Ishikawa (cell line): Measurements from ENCODE around the gene RAD9B.

Experiments
- CEBPB ChIP-seq: IDR thresholded peaks from 2 replicates; pipeline ENCODE4 v1.6.1; 2012
- CREB1 ChIP-seq: IDR thresholded peaks from 2 replicates; pipeline ENCODE4 v1.6.1; 2012; ENCODE audit warnings: low read depth
- EGR1 ChIP-seq: IDR thresholded peaks from 2 replicates; pipeline ENCODE4 v1.6.1; 2012
- EP300 ChIP-seq: IDR thresholded peaks from 2 replicates; pipeline ENCODE4 v1.6.1; 2012; ENCODE audit warnings: borderline replicate concordance
- FOXM1 ChIP-seq: IDR thresholded peaks from 2 replicates; pipeline ENCODE4 v1.6.1; 2012; ENCODE audit warnings: low read depth, borderline replicate concordance
- NFIC ChIP-seq: IDR thresholded peaks from 2 replicates; pipeline ENCODE4 v1.6.1; 2012
- RAD21 ChIP-seq: IDR thresholded peaks from 2 replicates; pipeline ENCODE4 v1.6.1; 2012; ENCODE audit warnings: low read depth
- TAF1 ChIP-seq: IDR thresholded peaks from 2 replicates; pipeline ENCODE4 v1.6.1; 2012; ENCODE audit warnings: low read depth, mild to moderate bottlenecking
- TCF12 ChIP-seq: IDR thresholded peaks from 2 replicates; pipeline ENCODE4 v1.6.1; 2012; ENCODE audit warnings: low read depth
- TEAD4 ChIP-seq: IDR thresholded peaks from 2 replicates; pipeline ENCODE4 v1.6.1; 2012
- YY1 ChIP-seq: IDR thresholded peaks from 2 replicates; pipeline ENCODE4 v1.6.1; 2012; ENCODE audit warnings: low read depth
- ZBTB7A ChIP-seq: IDR thresholded peaks from 2 replicates; pipeline ENCODE4 v1.6.1; 2012; ENCODE audit warnings: low read depth
- TF ChIP-seq, protein P1 (sequence below): IDR thresholded peaks from 2 replicates; pipeline ENCODE4 v1.6.1; 2012
- TF ChIP-seq, protein P2 (sequence below): IDR thresholded peaks from 2 replicates; pipeline ENCODE4 v1.6.1; 2012; ENCODE audit warnings: low read depth, mild to moderate bottlenecking
- TF ChIP-seq, protein P3 (sequence below): IDR thresholded peaks from 2 replicates; pipeline ENCODE4 v1.6.1; 2012

RAD9B gene

DNA sequence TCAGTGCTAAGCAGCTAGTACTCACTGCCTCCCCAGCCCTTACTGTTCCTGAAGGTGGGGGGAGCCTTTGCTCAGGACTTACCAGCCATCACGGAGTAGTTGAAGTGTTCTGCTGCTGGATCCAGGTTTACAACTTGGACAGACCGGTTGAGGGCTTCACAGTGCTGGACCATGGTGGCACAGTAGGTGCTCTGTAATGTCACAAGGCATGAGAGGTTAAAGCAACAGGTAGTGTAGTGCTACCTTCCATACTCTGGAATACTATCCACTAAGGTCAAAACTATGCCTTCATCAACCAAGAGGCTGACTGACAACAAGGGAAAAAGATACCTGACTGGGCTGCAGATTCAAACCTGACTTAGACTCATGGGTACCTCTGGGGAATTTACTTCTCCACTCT, 37.1 kb upstream of the RAD9B start:
- no peak for TF ChIP-seq TCF12
- TF ChIP-seq, protein P1, sequence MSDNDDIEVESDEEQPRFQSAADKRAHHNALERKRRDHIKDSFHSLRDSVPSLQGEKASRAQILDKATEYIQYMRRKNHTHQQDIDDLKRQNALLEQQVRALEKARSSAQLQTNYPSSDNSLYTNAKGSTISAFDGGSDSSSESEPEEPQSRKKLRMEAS: no peak
- no peak for TF ChIP-seq TAF1
- no peak for TF ChIP-seq CREB1
- TF ChIP-seq FOXM1: no peak
- no peak for TF ChIP-seq RAD21
- no peak for TF ChIP-seq TEAD4
- TF ChIP-seq ZBTB7A: no peak
- TF ChIP-seq NFIC: no peak
- TF ChIP-seq CEBPB: no peak
- TF ChIP-seq, protein P2, sequence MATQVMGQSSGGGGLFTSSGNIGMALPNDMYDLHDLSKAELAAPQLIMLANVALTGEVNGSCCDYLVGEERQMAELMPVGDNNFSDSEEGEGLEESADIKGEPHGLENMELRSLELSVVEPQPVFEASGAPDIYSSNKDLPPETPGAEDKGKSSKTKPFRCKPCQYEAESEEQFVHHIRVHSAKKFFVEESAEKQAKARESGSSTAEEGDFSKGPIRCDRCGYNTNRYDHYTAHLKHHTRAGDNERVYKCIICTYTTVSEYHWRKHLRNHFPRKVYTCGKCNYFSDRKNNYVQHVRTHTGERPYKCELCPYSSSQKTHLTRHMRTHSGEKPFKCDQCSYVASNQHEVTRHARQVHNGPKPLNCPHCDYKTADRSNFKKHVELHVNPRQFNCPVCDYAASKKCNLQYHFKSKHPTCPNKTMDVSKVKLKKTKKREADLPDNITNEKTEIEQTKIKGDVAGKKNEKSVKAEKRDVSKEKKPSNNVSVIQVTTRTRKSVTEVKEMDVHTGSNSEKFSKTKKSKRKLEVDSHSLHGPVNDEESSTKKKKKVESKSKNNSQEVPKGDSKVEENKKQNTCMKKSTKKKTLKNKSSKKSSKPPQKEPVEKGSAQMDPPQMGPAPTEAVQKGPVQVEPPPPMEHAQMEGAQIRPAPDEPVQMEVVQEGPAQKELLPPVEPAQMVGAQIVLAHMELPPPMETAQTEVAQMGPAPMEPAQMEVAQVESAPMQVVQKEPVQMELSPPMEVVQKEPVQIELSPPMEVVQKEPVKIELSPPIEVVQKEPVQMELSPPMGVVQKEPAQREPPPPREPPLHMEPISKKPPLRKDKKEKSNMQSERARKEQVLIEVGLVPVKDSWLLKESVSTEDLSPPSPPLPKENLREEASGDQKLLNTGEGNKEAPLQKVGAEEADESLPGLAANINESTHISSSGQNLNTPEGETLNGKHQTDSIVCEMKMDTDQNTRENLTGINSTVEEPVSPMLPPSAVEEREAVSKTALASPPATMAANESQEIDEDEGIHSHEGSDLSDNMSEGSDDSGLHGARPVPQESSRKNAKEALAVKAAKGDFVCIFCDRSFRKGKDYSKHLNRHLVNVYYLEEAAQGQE: no peak
- TF ChIP-seq EGR1: no peak
- TF ChIP-seq, protein P3, sequence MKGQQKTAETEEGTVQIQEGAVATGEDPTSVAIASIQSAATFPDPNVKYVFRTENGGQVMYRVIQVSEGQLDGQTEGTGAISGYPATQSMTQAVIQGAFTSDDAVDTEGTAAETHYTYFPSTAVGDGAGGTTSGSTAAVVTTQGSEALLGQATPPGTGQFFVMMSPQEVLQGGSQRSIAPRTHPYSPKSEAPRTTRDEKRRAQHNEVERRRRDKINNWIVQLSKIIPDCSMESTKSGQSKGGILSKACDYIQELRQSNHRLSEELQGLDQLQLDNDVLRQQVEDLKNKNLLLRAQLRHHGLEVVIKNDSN: no peak

DNA sequence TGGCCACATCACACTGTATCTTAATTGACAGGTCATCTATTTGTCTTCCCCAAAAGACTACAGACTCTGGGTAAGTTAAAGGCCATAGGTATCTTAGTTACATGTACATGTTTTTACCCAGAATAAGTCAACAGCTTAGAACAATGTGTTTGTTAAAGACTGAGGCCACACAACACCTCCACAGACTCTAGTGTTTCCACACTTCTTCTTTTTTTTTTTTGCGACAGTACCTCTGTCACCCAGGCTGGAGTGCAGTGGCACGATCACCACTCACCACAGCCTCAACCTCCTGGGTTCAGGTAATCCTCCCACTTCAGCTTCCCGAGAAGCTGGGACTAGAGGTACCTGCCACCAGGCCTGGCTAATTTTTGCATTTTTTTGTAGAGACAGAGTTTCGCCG, 35.3 kb upstream of the RAD9B start:
- TF ChIP-seq CEBPB (no peak), TAF1 (no peak), YY1 (no peak)

DNA sequence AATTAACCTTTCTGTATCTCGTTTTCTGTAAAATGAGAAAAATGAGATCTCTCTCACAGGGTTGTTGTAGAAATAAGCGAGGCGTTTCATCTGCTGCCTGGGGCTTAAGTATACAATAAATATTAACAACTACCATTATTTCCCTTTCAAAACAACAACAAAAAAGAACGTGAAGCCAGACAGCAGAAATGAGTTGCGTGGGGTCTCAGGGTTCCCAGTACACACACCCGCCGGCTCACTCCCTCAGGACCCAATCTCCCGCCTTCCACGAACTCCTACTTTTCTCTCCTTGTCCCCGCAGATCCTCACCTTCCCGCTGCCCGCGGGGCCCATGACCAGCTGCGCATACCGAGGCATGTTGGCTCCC, 34.3 kb upstream of the RAD9B start:
- TF ChIP-seq CEBPB: no peak
- no peak for TF ChIP-seq ZBTB7A
- TF ChIP-seq NFIC: no peak
- TF ChIP-seq YY1: no peak; the same call in 1 of the 2 replicates
- peak; percentile 62; the same call in 1 of the 2 replicates for TF ChIP-seq TEAD4
- no peak for TF ChIP-seq RAD21
- TF ChIP-seq, protein P3: no peak

DNA sequence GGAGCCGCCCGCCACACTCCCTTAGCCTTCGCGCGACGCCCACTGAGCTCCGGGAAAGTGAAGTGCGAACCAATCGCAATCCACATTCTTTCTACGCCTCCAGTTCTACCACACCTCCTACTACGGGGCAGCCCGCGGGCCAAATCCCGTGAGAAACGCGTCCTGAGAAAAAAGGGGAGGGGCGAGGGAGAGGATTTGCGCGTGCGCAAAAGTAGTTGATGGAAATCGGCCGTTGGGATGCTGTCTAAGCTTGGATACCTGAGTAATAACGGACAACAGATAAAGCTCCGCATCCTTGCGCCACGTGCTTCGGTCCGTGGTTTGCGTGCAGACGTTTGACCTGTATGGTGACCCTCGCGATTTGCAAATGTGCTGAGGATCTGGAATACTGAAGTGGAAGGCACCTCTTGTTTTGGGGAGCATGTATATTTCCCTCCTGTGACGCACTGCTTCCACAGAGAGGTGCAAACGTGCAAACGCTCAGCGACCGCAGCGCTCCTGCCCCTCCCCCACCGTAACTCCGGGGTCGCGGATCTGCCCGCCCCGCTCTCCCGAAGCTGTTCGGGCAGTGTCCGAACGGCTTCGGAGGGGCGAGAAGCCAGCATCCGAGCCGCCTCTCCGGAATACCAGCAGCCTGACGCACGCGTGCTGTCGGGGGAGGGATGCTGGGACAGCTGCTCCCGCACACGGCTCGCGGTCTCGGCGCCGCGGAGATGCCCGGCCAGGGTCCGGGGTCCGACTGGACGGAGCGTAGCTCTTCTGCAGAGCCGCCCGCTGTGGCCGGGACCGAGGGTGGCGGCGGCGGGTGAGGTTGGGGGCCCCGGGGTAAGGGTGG, 33.7 kb upstream of the RAD9B start, which contains the start of the genes FAM216A and GPN3:
FAM216A (plus strand) TSS at position 632 of the 835 bp plus-strand sequence; CDS start at position 663, 31 bp downstream.
GPN3 (minus strand) TSS at position 44 of the 835 bp plus-strand sequence. CDS start 54 bp downstream, outside the sequence.
- TF ChIP-seq, protein P3: peak; percentile 47
- TF ChIP-seq EP300 (no peak), ZBTB7A (no peak), TCF12 (peak; percentile 41), CEBPB (no peak), TAF1 (peak; percentile 75), NFIC (0 out of 2 replicates have a peak, but pooled peaks have one; percentile 16), EGR1 (peak; percentile 58; the same call in 1 of the 2 replicates), TEAD4 (peak; percentile 9; the same call in 1 of the 2 replicates), CREB1 (no peak; the same call in 1 of the 2 replicates), YY1 (peak; percentile 80)
- TF ChIP-seq, protein P2: no peak
- TF ChIP-seq, protein P1: peak; percentile 93

DNA sequence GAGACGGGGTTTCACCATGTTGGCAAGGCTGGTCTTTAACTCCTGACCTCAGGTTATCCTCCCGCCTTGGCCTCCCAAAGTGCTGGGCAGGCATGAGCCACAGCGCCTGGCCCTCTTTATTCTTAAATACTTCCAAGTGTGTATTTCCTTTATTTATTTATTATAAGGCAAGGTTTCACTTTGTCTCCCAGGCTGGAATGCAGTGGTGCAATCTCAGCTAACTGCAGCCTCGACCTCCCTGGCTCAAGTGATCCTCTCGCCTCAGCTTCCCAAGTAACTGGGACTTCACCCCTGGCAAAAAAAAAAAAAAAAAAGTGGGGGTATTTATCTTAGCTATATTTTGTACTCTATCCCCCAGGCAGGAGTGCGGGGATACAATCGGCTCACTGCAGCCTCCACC, 26.7 kb upstream of the RAD9B start:
- TF ChIP-seq ZBTB7A (no peak), FOXM1 (no peak), RAD21 (no peak), TAF1 (no peak), YY1 (no peak)
- TF ChIP-seq, protein P3: no peak
